HCT116 (cell line): ENCODE results near the gene GHR. TPM values are rescaled to one million over a fixed set of nuclear protein-coding genes. Genes with fewer than 3 reads are reported as not detected.

Experiments
- ATAC-seq: fragments of 200-7000 bp; cut with Tn5 transposase; 2 replicates; pipeline ENCODE4 v1.9.1; 2020; ENCODE audit warnings: mild to moderate bottlenecking, moderate library complexity
- BruUV-seq: library from RNA; stranded (reverse); fragments of 400-500 nt; replicated peaks from 2 replicates; lab custom pipeline; 2021; lab: Mats Ljungman, UMichigan
- CTCF ChIA-PET: fragments of 300-600 bp; sonication (Branson Sonifier 250); formaldehyde crosslinking; loops from one replicate; lab custom pipeline; 2021; ENCODE audit warnings: antibody characterized with exemption; lab: Charles Lee
- POLR2A ChIA-PET: fragments of 300-600, 350-600 bp; sonication (Branson Sonifier 250); formaldehyde crosslinking; loops from one replicate; lab custom pipeline; 2021; ENCODE audit warnings: antibody characterized with exemption; lab: Charles Lee
- RAD21 ChIA-PET, 2 experiments: fragments of 300-600 bp; sonication (Branson Sonifier 250); formaldehyde crosslinking; loops; one replicate each; lab custom pipeline; 2023; ENCODE audit warnings: low total read pairs in 2 of 2; ENCODE audit not compliant: uncharacterized antibody in 2 of 2, unreplicated experiment in 2 of 2, low non-redundant PET in 1 of 2; lab: Charles Lee
- DNase-seq: peaks from one replicate; pipeline ENCODE4 v3.0.0-alpha.2; 2010; ENCODE audit warnings: low read depth, low spot score
- H2AFZ ChIP-seq: fragments of 200-600 bp; shearing (Covaris generic), sonication (generic); 2 replicates; pipeline ENCODE4 v1.6.1; 2017; ENCODE audit warnings: low read depth, mixed run types, mixed read lengths, antibody characterized with exemption, low read length; ENCODE audit not compliant: poor library complexity, severe bottlenecking
- H3K27ac ChIP-seq: 2 replicates; pipeline ENCODE4 v1.5.1; 2012; ENCODE audit warnings: low read depth, low read length
- H3K27me3 ChIP-seq: fragments of 200-600 bp; sonication (generic); 2 replicates; pipeline ENCODE4 v1.6.1; 2016; ENCODE audit warnings: mixed run types, low read length, mixed read lengths; ENCODE audit not compliant: insufficient read depth
- H3K36me3 ChIP-seq, 2 experiments: fragments of 200-500 bp in 1 of 2; fragments of 200-600 bp in 1 of 2; sonication (Bioruptor generic) in 1 of 2; sonication (generic) in 1 of 2; 2 replicates each; pipeline versions ENCODE4 v1.5.1 to v1.6.1; 2014 to 2016; ENCODE audit warnings: low read length in 2 of 2, inconsistent platforms in 1 of 2, mixed read lengths in 1 of 2, mixed run types in 1 of 2; ENCODE audit not compliant: insufficient read depth in 2 of 2, control insufficient read depth in 1 of 2
- H3K4me1 ChIP-seq, 2 experiments: fragments of 200-600 bp in 1 of 2; sonication (generic) in 1 of 2; 2 replicates each; pipeline versions ENCODE4 v1.5.1 to v1.6.1; 2012 to 2017; ENCODE audit warnings: low read length in 2 of 2, inconsistent platforms in 1 of 2, mild to moderate bottlenecking in 1 of 2, mixed read lengths in 1 of 2, mixed run types in 1 of 2, moderate library complexity in 1 of 2; ENCODE audit not compliant: insufficient read depth in 2 of 2, control insufficient read depth in 1 of 2
- H3K4me2 ChIP-seq: fragments of 200-600 bp; sonication (generic); 2 replicates; pipeline ENCODE4 v1.6.1; 2017; ENCODE audit warnings: mixed run types, low read length, mixed read lengths
- H3K4me3 ChIP-seq, 2 experiments: fragments of 200-600 bp in 1 of 2; sonication (generic) in 1 of 2; replicated peaks in 1 of 2; 2 replicates each; pipeline ENCODE4 v1.5.1; 2011 to 2016; ENCODE audit warnings: low read length in 2 of 2, control low read depth in 1 of 2, low read depth in 1 of 2, mild to moderate bottlenecking in 1 of 2, mixed read lengths in 1 of 2, mixed run types in 1 of 2
- H3K79me2 ChIP-seq: fragments of 200-600 bp; sonication (generic); 2 replicates; pipeline ENCODE4 v1.6.1; 2017; ENCODE audit warnings: mild to moderate bottlenecking, mixed run types, low read length, moderate library complexity, mixed read lengths; ENCODE audit not compliant: insufficient read depth
- H3K9ac ChIP-seq: fragments of 200-600 bp; sonication (generic); 2 replicates; pipeline ENCODE4 v1.6.1; 2016; ENCODE audit warnings: low read length, mixed read lengths
- H3K9me2 ChIP-seq: fragments of 200-600 bp; sonication (generic), shearing (Covaris generic); 2 replicates; pipeline ENCODE4 v1.6.1; 2017; ENCODE audit warnings: mixed run types, mild to moderate bottlenecking, moderate library complexity; ENCODE audit not compliant: insufficient read depth
- H3K9me3 ChIP-seq, 2 experiments: fragments of 200-500 bp in 1 of 2; fragments of 200-600 bp in 1 of 2; sonication (Bioruptor generic) in 1 of 2; sonication (generic) in 1 of 2; 2 replicates each; pipeline ENCODE4 v1.6.1; 2014 to 2017; ENCODE audit warnings: low read length in 2 of 2, mixed read lengths in 2 of 2, inconsistent platforms in 1 of 2, low read depth in 1 of 2, mild to moderate bottlenecking in 1 of 2, mixed run types in 1 of 2, moderate library complexity in 1 of 2; ENCODE audit not compliant: control insufficient read depth in 1 of 2, insufficient read depth in 1 of 2
- H4K20me1 ChIP-seq: fragments of 200-600 bp; sonication (generic), shearing (Covaris generic); 2 replicates; pipeline ENCODE4 v1.6.1; 2017; ENCODE audit warnings: mixed run types, mild to moderate bottlenecking, moderate library complexity; ENCODE audit not compliant: insufficient read depth
- CEBPB ChIP-seq: IDR thresholded peaks from 2 replicates; pipeline ENCODE4 v1.6.1; 2012; ENCODE audit warnings: low read depth
- EGR1 ChIP-seq: IDR thresholded peaks from 2 replicates; pipeline ENCODE4 v1.6.1; 2012; ENCODE audit warnings: low read depth
- EZH2phosphoT487 ChIP-seq: fragments of 200-600 bp; IDR thresholded peaks from 2 replicates; pipeline ENCODE4 v1.6.1; 2018; ENCODE audit warnings: antibody characterized with exemption, borderline replicate concordance
- POLR2A ChIP-seq: IDR thresholded peaks from 2 replicates; pipeline ENCODE4 v1.7.0; 2011; ENCODE audit warnings: borderline replicate concordance; ENCODE audit not compliant: insufficient read depth, insufficient read length; ENCODE audit errors: extremely low read depth
- SRF ChIP-seq: IDR thresholded peaks from 2 replicates; pipeline ENCODE4 v1.6.1; 2012; ENCODE audit warnings: low read depth
- TCF7L2 ChIP-seq: IDR thresholded peaks from 2 replicates; pipeline ENCODE4 v1.7.0; 2011; ENCODE audit warnings: borderline replicate concordance, inconsistent platforms; ENCODE audit not compliant: insufficient read depth, insufficient read length; ENCODE audit errors: extremely low read depth
- YY1 ChIP-seq: IDR thresholded peaks from 2 replicates; pipeline ENCODE4 v1.6.1; 2011; ENCODE audit warnings: low read length, low read depth, moderate library complexity, mild to moderate bottlenecking; ENCODE audit not compliant: insufficient replicate concordance; ENCODE audit errors: extremely low read depth
- ZBTB33 ChIP-seq: IDR thresholded peaks from 2 replicates; pipeline ENCODE4 v1.6.1; 2011; ENCODE audit warnings: mild to moderate bottlenecking, low read length, moderate library complexity; ENCODE audit not compliant: insufficient replicate concordance; ENCODE audit errors: extremely low read depth
- ZFX ChIP-seq: fragments of 450-650 bp; IDR thresholded peaks from 2 replicates; pipeline ENCODE4 v1.6.1; 2017
- ZNF274 ChIP-seq: fragments of 200-500 bp; sonication (Bioruptor generic); IDR thresholded peaks from 2 replicates; pipeline ENCODE4 v1.6.1; 2014; ENCODE audit warnings: mild to moderate bottlenecking, low read depth, low read length, inconsistent platforms
- intact Hi-C: fragments of 100-400 bp; cut with micrococcal nuclease; formaldehyde crosslinking; loops from 2 replicates; pipeline ENCODE4 v1.10.0; 2022
- total RNA-seq: library from RNA; stranded (reverse); gene quantifications from one replicate; pipeline ENCODE4 v1.2.1, GENCODE V29; 2021; ENCODE audit not compliant: unreplicated experiment
- TF ChIP-seq, protein P1 (sequence below): IDR thresholded peaks from 2 replicates; pipeline ENCODE4 v1.6.1; 2012
- TF ChIP-seq, protein P2 (sequence below), 3 experiments: fragments of 200-600 bp in 1 of 3; sonication (generic) in 1 of 3; IDR thresholded peaks in 2 of 3; conservative IDR thresholded peaks in 1 of 3; 2 replicates each; pipeline ENCODE4 v1.5.1; 2012 to 2017; ENCODE audit warnings: low read depth in 2 of 3, low read length in 2 of 3, antibody characterized with exemption in 1 of 3, borderline replicate concordance in 1 of 3, control low read depth in 1 of 3, mild to moderate bottlenecking in 1 of 3, mixed read lengths in 1 of 3, mixed run types in 1 of 3, moderate library complexity in 1 of 3; ENCODE audit not compliant: insufficient read depth in 1 of 3

The GHR gene
- total RNA-seq, 1 experiment from 2014 or later: not detected

- TF ChIP-seq ZFX (no peak), POLR2A (no peak), ZBTB33 (no peak), CEBPB (no peak), EGR1 (no peak), EZH2phosphoT487 (no peak), ZNF274 (no peak), TCF7L2 (no peak), YY1 (no peak), SRF (no peak)
- TF ChIP-seq, protein P1, sequence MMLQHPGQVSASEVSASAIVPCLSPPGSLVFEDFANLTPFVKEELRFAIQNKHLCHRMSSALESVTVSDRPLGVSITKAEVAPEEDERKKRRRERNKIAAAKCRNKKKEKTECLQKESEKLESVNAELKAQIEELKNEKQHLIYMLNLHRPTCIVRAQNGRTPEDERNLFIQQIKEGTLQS: no peak
- TF ChIP-seq, protein P2, sequence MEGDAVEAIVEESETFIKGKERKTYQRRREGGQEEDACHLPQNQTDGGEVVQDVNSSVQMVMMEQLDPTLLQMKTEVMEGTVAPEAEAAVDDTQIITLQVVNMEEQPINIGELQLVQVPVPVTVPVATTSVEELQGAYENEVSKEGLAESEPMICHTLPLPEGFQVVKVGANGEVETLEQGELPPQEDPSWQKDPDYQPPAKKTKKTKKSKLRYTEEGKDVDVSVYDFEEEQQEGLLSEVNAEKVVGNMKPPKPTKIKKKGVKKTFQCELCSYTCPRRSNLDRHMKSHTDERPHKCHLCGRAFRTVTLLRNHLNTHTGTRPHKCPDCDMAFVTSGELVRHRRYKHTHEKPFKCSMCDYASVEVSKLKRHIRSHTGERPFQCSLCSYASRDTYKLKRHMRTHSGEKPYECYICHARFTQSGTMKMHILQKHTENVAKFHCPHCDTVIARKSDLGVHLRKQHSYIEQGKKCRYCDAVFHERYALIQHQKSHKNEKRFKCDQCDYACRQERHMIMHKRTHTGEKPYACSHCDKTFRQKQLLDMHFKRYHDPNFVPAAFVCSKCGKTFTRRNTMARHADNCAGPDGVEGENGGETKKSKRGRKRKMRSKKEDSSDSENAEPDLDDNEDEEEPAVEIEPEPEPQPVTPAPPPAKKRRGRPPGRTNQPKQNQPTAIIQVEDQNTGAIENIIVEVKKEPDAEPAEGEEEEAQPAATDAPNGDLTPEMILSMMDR (IDR thresholded peaks at IDR 0.05 in 2 of 3, conservative IDR thresholded peaks at IDR 0.05 in 1 of 3; ENCODE audit: borderline replicate concordance in 1 of 3, insufficient read depth in 1 of 3, low read depth in 2 of 3, low read length in 2 of 3): no peak
- H3K4me1 ChIP-seq: no peaks in the 10 kb centered on the region
- POLR2A ChIA-PET: no interaction called here
- H3K9me2 ChIP-seq: no peaks in the 10 kb centered on the region
- no peak overlapping the region for H2AFZ ChIP-seq
- no peaks in the 10 kb centered on the region for H3K36me3 ChIP-seq
- no peaks in the 10 kb centered on the region for H4K20me1 ChIP-seq
- RAD21 ChIA-PET: no interaction called here
- H3K9ac ChIP-seq: no peak overlapping the region
- no peak for ATAC-seq
- no peak overlapping the region for H3K4me3 ChIP-seq
- no peaks in the 10 kb centered on the region for H3K79me2 ChIP-seq
- no peaks in the 10 kb centered on the region for H3K9me3 ChIP-seq
- no peak overlapping the region for H3K4me2 ChIP-seq
- no peak overlapping the region for H3K27ac ChIP-seq
- CTCF ChIA-PET: interaction anchor here (1.0 kb wide), 1 partner anchor 70 kb away, joined by 4 read pairs; no protein-coding TSS in a partner anchor
- no peak for DNase-seq
- BruUV-seq: no TSS peak
- H3K27me3 ChIP-seq: no peaks in the 10 kb centered on the region
- intact Hi-C loops: no loop called here
These were observed 90.0 kb downstream of the GHR start for GRCh38 chr5:42513246-42513645.
